Transverse colon (tissue), 4 donors: ENCODE measurements around the gene SLC16A3. TPM values are rescaled to one million over a fixed set of nuclear protein-coding genes. Genes with fewer than 3 reads are reported as not detected.
A peak's percentile ranks its signal among the peaks of the same experiment; 100 is the strongest.

ENCODE experiments used
- DNase-seq: peaks from one replicate; pipeline ENCODE4 v3.0.0-alpha.2; 2019
- H3K27ac ChIP-seq, 4 donors: fragments of 200-600 bp; sonication (generic); 2 replicates each; pipeline ENCODE4 v1.5.1; 2016 to 2018; ENCODE audit warnings: inconsistent platforms in 4 of 4
- H3K27me3 ChIP-seq: fragments of 200-600 bp; sonication (generic); 2 replicates; pipeline ENCODE4 v1.5.1; 2017; ENCODE audit warnings: inconsistent platforms
- H3K36me3 ChIP-seq, 4 donors: fragments of 200-600 bp; sonication (generic); 2 replicates each; pipeline ENCODE4 v1.5.1; 2017 to 2019; ENCODE audit warnings: inconsistent platforms in 4 of 4
- H3K4me1 ChIP-seq, 4 donors: fragments of 200-600 bp; sonication (generic); 2 replicates each; pipeline ENCODE4 v1.5.1; 2017 to 2020; ENCODE audit warnings: inconsistent platforms in 4 of 4
- H3K4me3 ChIP-seq, 4 donors: fragments of 200-600 bp; sonication (generic); 1 replicate in 1 of 4; 2 replicates in 3 of 4; pipeline versions ENCODE4 v1.5.1 to v1.6.1; 2017 to 2019; ENCODE audit warnings: inconsistent platforms in 4 of 4
- H3K9me3 ChIP-seq, 2 donors: fragments of 200-600 bp; sonication (generic); 2 replicates each; pipeline ENCODE4 v1.5.1; 2017 to 2019; ENCODE audit warnings: inconsistent platforms in 2 of 2
- CTCF ChIP-seq, 5 experiments: fragments of 200-600 bp in 3 of 5; fragments of 450-650 bp in 2 of 5; sonication (generic) in 3 of 5; IDR thresholded peaks; 1 replicate in 2 of 5; 2 replicates in 3 of 5; pipeline ENCODE4 v1.5.1; 2016 to 2017; ENCODE audit warnings: antibody characterized with exemption in 5 of 5, inconsistent platforms in 3 of 5, mild to moderate bottlenecking in 2 of 5, moderate library complexity in 1 of 5
- EP300 ChIP-seq: sonication (generic); formaldehyde crosslinking; IDR thresholded peaks from one replicate; pipeline ENCODE4 v1.6.1; 2017; ENCODE audit warnings: antibody characterized with exemption, low read depth
- POLR2A ChIP-seq: fragments of 450-650 bp; IDR thresholded peaks from one replicate; pipeline ENCODE4 v1.6.1; 2016; ENCODE audit warnings: antibody characterized with exemption, mild to moderate bottlenecking, moderate library complexity
- POLR2AphosphoS5 ChIP-seq, 3 donors: sonication (generic); formaldehyde crosslinking; IDR thresholded peaks; one replicate each; pipeline ENCODE4 v1.6.1; 2016; ENCODE audit warnings: antibody characterized with exemption in 3 of 3
- WGBS, 2 donors: methylation state at CpG; one replicate each; pipeline ENCODE4 v1.1.5; 2018; ENCODE audit warnings: low coverage in 1 of 2; 5-methylcytosine and 5-hydroxymethylcytosine counted together
- in situ Hi-C, 4 donors: fragments of 200-750 bp; cut with MboI; loops; one replicate each; pipeline versions ENCODE4 v1.15.0 to v1.15.1; 2017; ENCODE audit warnings: low sequenced_read_pairs in 3 of 4, low pct_ligation_motif_present in 1 of 4, low pct_unique_long_range_greater_than_20kb in 1 of 4
- intact Hi-C: fragments of 100-400 bp; cut with DNase I; formaldehyde crosslinking; loops from one replicate; pipeline ENCODE4 v1.15.1; 2023; ENCODE audit warnings: low total_unique reads
- total RNA-seq, 4 donors: library from RNA; depleted of rRNA; stranded (reverse); fragments of >200 nt; gene quantifications; one replicate each; pipeline ENCODE4 v1.1.0, GENCODE V29; 2016

Gene SLC16A3
- total RNA-seq, 4 donors from 2014 or later: 11.5 to 105 (median 48.9) TPM

GRCh38 chr17:82243648-82244412 lies 15.0 kb downstream of the SLC16A3 start:
- Histone ChIP-seq H3K4me1 (peaks cover 57 to 83% (median 64%) of the 10 kb centered on the region in 4 donors), H3K9me3 (no peaks in the 10 kb centered on the region), H3K27ac (peak overlapping the region; percentile 71 to 85 (median 76)), H3K27me3 (no peaks in the 10 kb centered on the region), H3K36me3 (peaks cover 0 to 30% (median 22%) of the 10 kb centered on the region in 4 donors), H3K4me3 (no peak overlapping the region)
- in situ Hi-C loops (no loop called here), intact Hi-C loops (no loop called here)
- 71 to 100% methylated on average over 1 to 19 of the region's 19 CpGs for WGBS, 2 donors
- TF ChIP-seq CTCF (IDR thresholded peaks at IDR 0.05) (no peak), EP300 (no peak), POLR2AphosphoS5 (IDR thresholded peaks at IDR 0.05) (no peak)
- DNase-seq: no peak

DNA sequence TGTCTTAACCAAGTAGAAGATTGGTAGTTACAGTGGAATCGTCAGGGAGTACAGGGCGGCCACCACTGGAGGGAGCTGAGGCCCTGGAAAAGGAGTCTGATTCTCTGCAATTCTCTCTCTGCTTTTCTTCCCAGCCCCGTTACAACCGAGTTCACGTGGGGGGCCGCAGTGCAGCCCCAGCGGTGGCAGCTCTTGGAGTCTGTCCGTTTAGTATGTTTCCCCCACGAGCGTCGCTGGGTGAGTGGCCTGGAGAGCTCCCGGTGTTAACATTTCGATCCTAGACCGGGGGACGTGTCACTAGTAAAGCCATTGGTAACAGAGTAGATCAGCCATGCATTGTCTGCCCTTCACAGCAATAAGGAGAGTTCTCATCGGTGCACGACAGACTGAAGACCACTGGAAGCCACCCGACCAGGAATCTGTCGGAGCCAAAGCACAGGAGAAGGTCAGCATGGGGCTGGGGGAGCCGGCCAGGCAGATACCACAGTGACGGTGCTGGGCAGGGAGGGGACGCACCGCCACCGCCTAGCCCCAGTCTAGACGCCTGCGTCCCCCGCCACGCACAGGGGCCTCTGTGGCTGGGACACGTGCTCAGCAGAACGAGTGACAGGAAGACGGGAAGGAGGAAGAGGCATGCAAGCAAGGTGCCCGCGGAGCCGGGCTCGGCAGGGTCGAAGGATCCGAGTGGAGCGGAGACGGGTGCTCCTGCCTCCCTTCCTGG lies 15.7 kb downstream of the SLC16A3 start:
- H3K36me3 ChIP-seq: peaks cover 0 to 37% (median 26%) of the 10 kb centered on the region in 4 donors
- intact Hi-C loops (no loop called here), in situ Hi-C loops (no loop called here)
- H3K27ac ChIP-seq: peak overlapping the region in 2 of 4 donors; percentile 2 to 78
- peaks cover 50 to 76% (median 58%) of the 10 kb centered on the region in 4 donors for H3K4me1 ChIP-seq
- no peaks in the 10 kb centered on the region for H3K9me3 ChIP-seq
- peak; percentile 46 to 77 (median 57) for TF ChIP-seq CTCF (IDR thresholded peaks at IDR 0.05)
- no peak for TF ChIP-seq POLR2A
- no peak for TF ChIP-seq POLR2AphosphoS5 (IDR thresholded peaks at IDR 0.05)
- peak; percentile 34 for DNase-seq
- no peaks in the 10 kb centered on the region for H3K27me3 ChIP-seq
- 38 to 83% methylated on average over 5 to 39 of the region's 39 CpGs for WGBS, 2 donors
- no peak overlapping the region for H3K4me3 ChIP-seq

DNA sequence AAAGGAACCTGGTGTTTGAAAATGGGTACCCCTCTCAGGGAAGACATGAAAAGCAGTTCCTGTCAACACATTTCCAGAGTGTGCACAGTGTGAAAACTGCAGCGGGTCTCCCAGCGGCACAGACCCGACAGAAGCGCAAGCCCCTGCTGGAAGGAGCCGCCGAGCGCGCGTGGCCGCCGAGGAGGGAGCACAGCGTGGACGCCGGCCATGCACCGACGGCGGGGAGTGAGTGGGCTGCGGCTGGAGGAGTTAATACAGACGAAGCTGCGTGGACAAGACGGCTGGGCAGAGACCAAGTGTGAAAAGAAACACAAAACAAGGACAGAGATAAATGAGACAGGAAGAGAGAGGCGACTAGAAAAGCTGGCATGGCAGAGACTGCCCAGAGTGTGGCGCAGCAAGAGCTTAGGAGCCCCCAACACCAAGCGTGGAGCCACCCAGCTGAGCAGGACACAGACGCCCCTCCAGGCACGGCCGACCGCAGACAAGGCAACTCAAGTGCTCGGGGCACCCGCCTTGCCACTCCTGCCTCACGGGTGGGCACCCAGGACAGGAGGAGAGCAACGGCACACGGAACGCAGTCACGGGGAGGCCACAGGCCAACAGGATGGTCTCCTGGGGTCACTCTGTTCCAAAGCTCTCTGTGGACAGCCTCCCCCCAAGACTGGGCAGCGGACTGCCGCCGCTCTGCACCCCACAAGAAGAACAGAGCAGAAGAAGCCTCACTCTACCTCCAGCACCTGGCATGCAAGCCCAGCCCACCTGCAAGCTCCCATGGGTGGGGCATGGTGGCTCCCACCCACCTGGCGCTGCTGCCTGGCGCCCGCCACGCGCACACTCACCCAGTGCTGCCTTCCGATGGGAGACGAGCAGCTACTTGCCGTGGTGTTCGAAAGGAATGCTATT lies 16.5 kb downstream of the SLC16A3 start:
- no peak for DNase-seq
- H3K9me3 ChIP-seq: no peaks in the 10 kb centered on the region
- intact Hi-C loops (no loop called here), in situ Hi-C loops (no loop called here)
- no peaks in the 10 kb centered on the region for H3K27me3 ChIP-seq
- H3K4me1 ChIP-seq: peaks cover 42 to 68% (median 50%) of the 10 kb centered on the region in 4 donors
- peaks cover 0 to 45% (median 30%) of the 10 kb centered on the region in 4 donors for H3K36me3 ChIP-seq
- 80 to 87% methylated on average over 1 to 46 of the region's 47 CpGs for WGBS, 2 donors
- H3K4me3 ChIP-seq: no peak overlapping the region
- TF ChIP-seq POLR2A (no peak), EP300 (no peak)
- H3K27ac ChIP-seq: peak overlapping the region in 3 of 4 donors; percentile 69 to 85 (median 79)

DNA sequence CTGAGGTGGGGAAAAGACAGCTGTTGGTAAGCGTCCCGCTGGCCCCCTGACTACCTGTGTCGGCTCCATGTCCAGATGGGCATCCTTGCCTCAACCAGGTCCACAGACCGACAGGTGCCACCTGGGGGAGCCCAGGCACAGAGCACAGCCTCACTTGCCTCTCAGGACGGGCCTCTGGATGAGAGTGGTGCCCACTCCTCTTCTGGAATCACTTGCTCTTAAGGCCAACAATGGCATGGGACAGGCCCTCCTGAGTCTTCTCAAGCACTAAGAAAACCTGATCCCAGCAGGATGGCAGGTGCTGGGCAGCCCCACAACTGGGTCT lies 17.2 kb downstream of the SLC16A3 start:
- H3K27ac ChIP-seq: peak overlapping the region; percentile 64 to 85 (median 74)
- in situ Hi-C loops (no loop called here), intact Hi-C loops (no loop called here)

More for the DNA sequence above, 17.2 kb downstream of the SLC16A3 start:
- peaks cover 0 to 51% (median 33%) of the 10 kb centered on the region in 4 donors for H3K36me3 ChIP-seq
- no peak overlapping the region for H3K4me3 ChIP-seq
- 92% methylated on average over 5 of the region's 5 CpGs; no CpG with 5 or more reads in 1 of the 2 donors for WGBS, 2 donors
- TF ChIP-seq POLR2A (no peak), CTCF (IDR thresholded peaks at IDR 0.05) (no peak), EP300 (no peak), POLR2AphosphoS5 (IDR thresholded peaks at IDR 0.05) (no peak)
- H3K9me3 ChIP-seq: no peaks in the 10 kb centered on the region
- H3K27me3 ChIP-seq: no peaks in the 10 kb centered on the region
- no peak for DNase-seq
- peaks cover 36 to 62% (median 44%) of the 10 kb centered on the region in 4 donors for H3K4me1 ChIP-seq
